Liver (tissue), 9 donors: ENCODE results near the gene TENM3. TPM values are rescaled to one million over a fixed set of nuclear protein-coding genes. Genes with fewer than 3 reads are reported as not detected.

Experiments
- DNase-seq: peaks from one replicate; pipeline ENCODE4 v3.0.0-alpha.2; 2017; ENCODE audit warnings: low spot score
- H3K27ac ChIP-seq, 2 donors: one replicate each; pipeline ENCODE4 v1.7.0; 2013; ENCODE audit warnings: inconsistent platforms in 2 of 2, low read length in 2 of 2, control low read depth in 1 of 2, low read depth in 1 of 2, mild to moderate bottlenecking in 1 of 2
- H3K27me3 ChIP-seq, 4 donors: one replicate each; pipeline versions ENCODE4 v1.6.1 to v1.7.0; 2013; ENCODE audit warnings: low read length in 3 of 4, inconsistent platforms in 1 of 4, mild to moderate bottlenecking in 1 of 4, moderate library complexity in 1 of 4; ENCODE audit not compliant: control insufficient read depth in 4 of 4, insufficient read depth in 4 of 4
- H3K36me3 ChIP-seq, 4 donors: one replicate each; pipeline versions ENCODE4 v1.6.1 to v1.7.0; 2013; ENCODE audit warnings: low read length in 3 of 4, mild to moderate bottlenecking in 3 of 4, low read depth in 1 of 4, moderate library complexity in 1 of 4; ENCODE audit not compliant: control insufficient read depth in 4 of 4, insufficient read depth in 3 of 4
- H3K4me1 ChIP-seq, 4 donors: one replicate each; pipeline versions ENCODE4 v1.6.1 to v1.7.0; 2013; ENCODE audit warnings: low read length in 3 of 4, mild to moderate bottlenecking in 3 of 4, moderate library complexity in 1 of 4; ENCODE audit not compliant: control insufficient read depth in 4 of 4, insufficient read depth in 4 of 4
- H3K4me3 ChIP-seq, 3 donors: one replicate each; pipeline versions ENCODE4 v1.6.1 to v1.7.0; 2013; ENCODE audit warnings: low read length in 3 of 3, control low read depth in 1 of 3, low read depth in 1 of 3, mild to moderate bottlenecking in 1 of 3
- H3K9ac ChIP-seq, 2 donors: one replicate each; pipeline ENCODE4 v1.7.0; 2013; ENCODE audit warnings: low read length in 2 of 2, mild to moderate bottlenecking in 2 of 2, moderate library complexity in 2 of 2, control low read depth in 1 of 2, low read depth in 1 of 2
- H3K9me3 ChIP-seq, 4 donors: one replicate each; pipeline versions ENCODE4 v1.6.1 to v1.7.0; 2013; ENCODE audit warnings: low read length in 3 of 4; ENCODE audit not compliant: control insufficient read depth in 4 of 4
- EGR1 ChIP-seq, 2 donors: IDR thresholded peaks; 2 replicates each; pipeline ENCODE4 v1.6.1; 2016 to 2018; ENCODE audit warnings: antibody characterized with exemption in 2 of 2, low read depth in 2 of 2
- FOXA1 ChIP-seq: IDR thresholded peaks from 2 replicates; pipeline ENCODE4 v1.6.1; 2016; ENCODE audit warnings: antibody characterized with exemption
- FOXA2 ChIP-seq: IDR thresholded peaks from 2 replicates; pipeline ENCODE4 v1.6.1; 2016; ENCODE audit warnings: antibody characterized with exemption
- GABPA ChIP-seq, 2 donors: IDR thresholded peaks in 1 of 2; conservative IDR thresholded peaks in 1 of 2; 2 replicates each; pipeline ENCODE4 v1.6.1; 2016; ENCODE audit warnings: antibody characterized with exemption in 2 of 2, mild to moderate bottlenecking in 1 of 2, moderate library complexity in 1 of 2
- HNF4A ChIP-seq, 2 donors: conservative IDR thresholded peaks; 2 replicates each; pipeline ENCODE4 v1.6.1; 2016; ENCODE audit warnings: antibody characterized with exemption in 2 of 2, mild to moderate bottlenecking in 2 of 2
- HNF4G ChIP-seq: IDR thresholded peaks from 2 replicates; pipeline ENCODE4 v1.6.1; 2016; ENCODE audit warnings: antibody characterized with exemption
- JUND ChIP-seq, 2 donors: IDR thresholded peaks; 2 replicates each; pipeline ENCODE4 v1.6.1; 2016; ENCODE audit warnings: antibody characterized with exemption in 2 of 2
- NR2F2 ChIP-seq: IDR thresholded peaks from 2 replicates; pipeline ENCODE4 v1.6.1; 2016; ENCODE audit warnings: antibody characterized with exemption
- RAD21 ChIP-seq, 2 donors: IDR thresholded peaks; 2 replicates each; pipeline ENCODE4 v1.6.1; 2016; ENCODE audit warnings: antibody characterized with exemption in 2 of 2, mild to moderate bottlenecking in 2 of 2
- RXRA ChIP-seq, 2 donors: IDR thresholded peaks; 2 replicates each; pipeline ENCODE4 v1.6.1; 2017 to 2018; ENCODE audit warnings: antibody characterized with exemption in 2 of 2, mild to moderate bottlenecking in 1 of 2
- SP1 ChIP-seq: IDR thresholded peaks from 2 replicates; pipeline ENCODE4 v1.6.1; 2018; ENCODE audit warnings: antibody characterized with exemption, mild to moderate bottlenecking
- TAF1 ChIP-seq: conservative IDR thresholded peaks from 2 replicates; pipeline ENCODE4 v1.6.1; 2016; ENCODE audit warnings: antibody characterized with exemption, mild to moderate bottlenecking
- YY1 ChIP-seq: IDR thresholded peaks from 2 replicates; pipeline ENCODE4 v1.6.1; 2016; ENCODE audit warnings: antibody characterized with exemption, mild to moderate bottlenecking
- WGBS: extraction: QIAGEN DNeasy Blood & Tissue Kit; methylation state at CpG from one replicate; pipeline ENCODE4 v1.1.7; 2013; 5-methylcytosine and 5-hydroxymethylcytosine counted together
- polyA plus RNA-seq, 2 donors: library from polyadenylated mRNA; stranded (reverse) in 1 of 2; unstranded in 1 of 2; fragments of 200-250 nt in 1 of 2; fragments of >200 nt in 1 of 2; fragmentation: Nextera tagmentation in 1 of 2; extraction: Ambion mirVana in 1 of 2; gene quantifications; one replicate each; pipeline versions ENCODE4 v1.2.1 to v1.2.3, GENCODE V29; 2013 to 2015
- total RNA-seq, 2 donors: library from RNA; depleted of rRNA; stranded (reverse); fragments of >200 nt; gene quantifications; one replicate each; pipeline ENCODE4 v1.2.3, GENCODE V29; 2014
- TF ChIP-seq, protein P1 (sequence below): fragments of 150-350 bp; IDR thresholded peaks from 2 replicates; pipeline ENCODE4 v1.5.1; 2017; ENCODE audit warnings: improper control_type of control experiment, low read depth, low read length; ENCODE audit not compliant: missing input control
- TF ChIP-seq, protein P2 (sequence below): IDR thresholded peaks from 2 replicates; pipeline ENCODE4 v1.6.1; 2016; ENCODE audit warnings: antibody characterized with exemption
- TF ChIP-seq, protein P3 (sequence below): IDR thresholded peaks from 2 replicates; pipeline ENCODE4 v1.6.1; 2016; ENCODE audit warnings: antibody characterized with exemption, mild to moderate bottlenecking
- TF ChIP-seq, protein P4 (sequence below): IDR thresholded peaks from 2 replicates; pipeline ENCODE4 v1.6.1; 2016; ENCODE audit warnings: antibody characterized with exemption
- TF ChIP-seq, protein P5 (sequence below): IDR thresholded peaks from 2 replicates; pipeline ENCODE4 v1.6.1; 2016; ENCODE audit warnings: antibody characterized with exemption
- donor health status: healthy.
- donor health status: healthy.
- donor health status: healthy.
- donor health status: healthy.
- donor health status: healthy.

The TENM3 gene
- total and polyA plus RNA-seq, 4 donors, result 0.32 to 16.8 (median 0.70) TPM

DNA sequence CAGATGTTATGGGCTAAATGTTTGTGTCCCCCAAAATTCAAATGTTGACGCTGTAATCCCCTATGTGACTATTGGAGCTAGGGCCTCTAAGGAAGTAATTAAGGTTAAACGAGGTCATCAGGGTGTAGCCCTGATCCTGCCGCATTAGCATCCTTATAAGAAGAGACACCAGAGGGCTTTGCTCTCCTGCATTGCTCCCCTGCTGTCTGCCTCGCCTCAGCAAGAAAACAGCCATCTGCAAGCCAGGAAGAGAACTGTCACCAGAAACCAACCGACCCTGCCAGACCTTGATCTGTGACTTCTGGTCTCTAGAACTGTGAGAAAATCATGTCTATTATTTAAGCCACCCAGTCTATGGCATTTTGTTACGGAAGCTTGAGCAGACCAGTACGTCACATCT lies 342.1 kb downstream of the TENM3 start:
- TF ChIP-seq, protein P1, sequence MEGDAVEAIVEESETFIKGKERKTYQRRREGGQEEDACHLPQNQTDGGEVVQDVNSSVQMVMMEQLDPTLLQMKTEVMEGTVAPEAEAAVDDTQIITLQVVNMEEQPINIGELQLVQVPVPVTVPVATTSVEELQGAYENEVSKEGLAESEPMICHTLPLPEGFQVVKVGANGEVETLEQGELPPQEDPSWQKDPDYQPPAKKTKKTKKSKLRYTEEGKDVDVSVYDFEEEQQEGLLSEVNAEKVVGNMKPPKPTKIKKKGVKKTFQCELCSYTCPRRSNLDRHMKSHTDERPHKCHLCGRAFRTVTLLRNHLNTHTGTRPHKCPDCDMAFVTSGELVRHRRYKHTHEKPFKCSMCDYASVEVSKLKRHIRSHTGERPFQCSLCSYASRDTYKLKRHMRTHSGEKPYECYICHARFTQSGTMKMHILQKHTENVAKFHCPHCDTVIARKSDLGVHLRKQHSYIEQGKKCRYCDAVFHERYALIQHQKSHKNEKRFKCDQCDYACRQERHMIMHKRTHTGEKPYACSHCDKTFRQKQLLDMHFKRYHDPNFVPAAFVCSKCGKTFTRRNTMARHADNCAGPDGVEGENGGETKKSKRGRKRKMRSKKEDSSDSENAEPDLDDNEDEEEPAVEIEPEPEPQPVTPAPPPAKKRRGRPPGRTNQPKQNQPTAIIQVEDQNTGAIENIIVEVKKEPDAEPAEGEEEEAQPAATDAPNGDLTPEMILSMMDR, result no peak
- no peak for TF ChIP-seq YY1
- TF ChIP-seq SP1, result no peak
- no peak for TF ChIP-seq RXRA (IDR thresholded peaks at IDR 0.05)
- no peak for TF ChIP-seq TAF1
- TF ChIP-seq NR2F2, result no peak
- TF ChIP-seq, protein P2, sequence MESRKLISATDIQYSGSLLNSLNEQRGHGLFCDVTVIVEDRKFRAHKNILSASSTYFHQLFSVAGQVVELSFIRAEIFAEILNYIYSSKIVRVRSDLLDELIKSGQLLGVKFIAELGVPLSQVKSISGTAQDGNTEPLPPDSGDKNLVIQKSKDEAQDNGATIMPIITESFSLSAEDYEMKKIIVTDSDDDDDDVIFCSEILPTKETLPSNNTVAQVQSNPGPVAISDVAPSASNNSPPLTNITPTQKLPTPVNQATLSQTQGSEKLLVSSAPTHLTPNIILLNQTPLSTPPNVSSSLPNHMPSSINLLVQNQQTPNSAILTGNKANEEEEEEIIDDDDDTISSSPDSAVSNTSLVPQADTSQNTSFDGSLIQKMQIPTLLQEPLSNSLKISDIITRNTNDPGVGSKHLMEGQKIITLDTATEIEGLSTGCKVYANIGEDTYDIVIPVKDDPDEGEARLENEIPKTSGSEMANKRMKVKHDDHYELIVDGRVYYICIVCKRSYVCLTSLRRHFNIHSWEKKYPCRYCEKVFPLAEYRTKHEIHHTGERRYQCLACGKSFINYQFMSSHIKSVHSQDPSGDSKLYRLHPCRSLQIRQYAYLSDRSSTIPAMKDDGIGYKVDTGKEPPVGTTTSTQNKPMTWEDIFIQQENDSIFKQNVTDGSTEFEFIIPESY, result no peak
- TF ChIP-seq, protein P3, sequence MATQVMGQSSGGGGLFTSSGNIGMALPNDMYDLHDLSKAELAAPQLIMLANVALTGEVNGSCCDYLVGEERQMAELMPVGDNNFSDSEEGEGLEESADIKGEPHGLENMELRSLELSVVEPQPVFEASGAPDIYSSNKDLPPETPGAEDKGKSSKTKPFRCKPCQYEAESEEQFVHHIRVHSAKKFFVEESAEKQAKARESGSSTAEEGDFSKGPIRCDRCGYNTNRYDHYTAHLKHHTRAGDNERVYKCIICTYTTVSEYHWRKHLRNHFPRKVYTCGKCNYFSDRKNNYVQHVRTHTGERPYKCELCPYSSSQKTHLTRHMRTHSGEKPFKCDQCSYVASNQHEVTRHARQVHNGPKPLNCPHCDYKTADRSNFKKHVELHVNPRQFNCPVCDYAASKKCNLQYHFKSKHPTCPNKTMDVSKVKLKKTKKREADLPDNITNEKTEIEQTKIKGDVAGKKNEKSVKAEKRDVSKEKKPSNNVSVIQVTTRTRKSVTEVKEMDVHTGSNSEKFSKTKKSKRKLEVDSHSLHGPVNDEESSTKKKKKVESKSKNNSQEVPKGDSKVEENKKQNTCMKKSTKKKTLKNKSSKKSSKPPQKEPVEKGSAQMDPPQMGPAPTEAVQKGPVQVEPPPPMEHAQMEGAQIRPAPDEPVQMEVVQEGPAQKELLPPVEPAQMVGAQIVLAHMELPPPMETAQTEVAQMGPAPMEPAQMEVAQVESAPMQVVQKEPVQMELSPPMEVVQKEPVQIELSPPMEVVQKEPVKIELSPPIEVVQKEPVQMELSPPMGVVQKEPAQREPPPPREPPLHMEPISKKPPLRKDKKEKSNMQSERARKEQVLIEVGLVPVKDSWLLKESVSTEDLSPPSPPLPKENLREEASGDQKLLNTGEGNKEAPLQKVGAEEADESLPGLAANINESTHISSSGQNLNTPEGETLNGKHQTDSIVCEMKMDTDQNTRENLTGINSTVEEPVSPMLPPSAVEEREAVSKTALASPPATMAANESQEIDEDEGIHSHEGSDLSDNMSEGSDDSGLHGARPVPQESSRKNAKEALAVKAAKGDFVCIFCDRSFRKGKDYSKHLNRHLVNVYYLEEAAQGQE, result no peak
- no peak for TF ChIP-seq JUND (IDR thresholded peaks at IDR 0.05)
- TF ChIP-seq, protein P4, sequence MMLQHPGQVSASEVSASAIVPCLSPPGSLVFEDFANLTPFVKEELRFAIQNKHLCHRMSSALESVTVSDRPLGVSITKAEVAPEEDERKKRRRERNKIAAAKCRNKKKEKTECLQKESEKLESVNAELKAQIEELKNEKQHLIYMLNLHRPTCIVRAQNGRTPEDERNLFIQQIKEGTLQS, result no peak
- TF ChIP-seq FOXA1, result no peak
- TF ChIP-seq EGR1 (IDR thresholded peaks at IDR 0.05; ENCODE audit: low read depth in 2 of 2), result no peak
- TF ChIP-seq, protein P5, sequence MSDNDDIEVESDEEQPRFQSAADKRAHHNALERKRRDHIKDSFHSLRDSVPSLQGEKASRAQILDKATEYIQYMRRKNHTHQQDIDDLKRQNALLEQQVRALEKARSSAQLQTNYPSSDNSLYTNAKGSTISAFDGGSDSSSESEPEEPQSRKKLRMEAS, result no peak
- no peak for TF ChIP-seq FOXA2
- no peak for TF ChIP-seq HNF4G
- no peak for TF ChIP-seq RAD21 (IDR thresholded peaks at IDR 0.05)
- TF ChIP-seq HNF4A (conservative IDR thresholded peaks at IDR 0.05), result no peak
- TF ChIP-seq GABPA (IDR thresholded peaks at IDR 0.05 in 1 of 2, conservative IDR thresholded peaks at IDR 0.05 in 1 of 2), result no peak
- no peaks in the 10 kb centered on the region for H3K4me1 ChIP-seq
- H3K36me3 ChIP-seq, result no peaks in the 10 kb centered on the region
- no peak for DNase-seq
- H3K9ac ChIP-seq, result no peak overlapping the region
- WGBS, result 64% methylated on average over 7 of the region's 7 CpGs
- no peak overlapping the region for H3K4me3 ChIP-seq
- H3K9me3 ChIP-seq, result no peaks in the 10 kb centered on the region
- no peaks in the 10 kb centered on the region for H3K27me3 ChIP-seq
- H3K27ac ChIP-seq, result no peak overlapping the region

DNA sequence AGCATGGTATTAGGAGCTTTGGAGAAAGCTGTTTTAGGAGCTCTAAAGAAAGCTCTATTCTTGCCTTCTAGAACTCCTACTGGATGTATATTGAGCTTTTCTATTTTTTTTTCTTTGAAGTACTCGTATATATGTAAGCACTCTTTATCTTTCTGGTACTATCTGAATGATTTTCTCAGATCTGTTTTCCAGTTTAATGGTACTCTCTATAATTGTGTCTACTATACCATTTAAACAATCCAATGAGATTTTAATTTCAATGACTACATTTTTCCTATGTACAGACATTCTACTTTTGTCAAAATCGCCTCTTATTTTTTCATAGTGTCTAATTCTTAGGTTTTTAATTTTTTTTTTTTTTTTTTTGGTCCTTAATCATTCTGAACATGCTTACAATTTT lies 345.9 kb downstream of the TENM3 start:
- Histone ChIP-seq H3K9ac (no peak overlapping the region), H3K36me3 (no peaks in the 10 kb centered on the region), H3K27ac (no peak overlapping the region), H3K9me3 (no peaks in the 10 kb centered on the region), H3K27me3 (no peaks in the 10 kb centered on the region), H3K4me1 (no peaks in the 10 kb centered on the region), H3K4me3 (no peak overlapping the region)
- 82% methylated on average over 2 of the region's 2 CpGs for WGBS
- no peak for DNase-seq
- TF ChIP-seq YY1, result no peak
- TF ChIP-seq TAF1, result no peak
- TF ChIP-seq, protein P3, result no peak
- TF ChIP-seq FOXA2, result no peak
- TF ChIP-seq, protein P2, result no peak
